Trophoblast cell (in vitro differentiated cells and primary cell): ENCODE results near the gene ADAMTS13.
"Not testable (repeated sequence)": the region's sequence is repeated elsewhere in the genome, so short reads cannot be mapped to it uniquely, and the experiment has no call there.

Source experiments
- DNase-seq, 2 donors: peaks; one replicate each; pipeline ENCODE4 v3.0.0-alpha.2; 2016
- H2AFZ ChIP-seq: 2 replicates; pipeline ENCODE4 v1.6.1; 2013; ENCODE audit warnings: low read length, moderate library complexity, mild to moderate bottlenecking; ENCODE audit not compliant: insufficient read depth, poor library complexity
- H2AK5ac ChIP-seq: 2 replicates; pipeline ENCODE4 v1.6.1; 2013; ENCODE audit warnings: mild to moderate bottlenecking, low read length
- H2BK120ac ChIP-seq: 2 replicates; pipeline ENCODE4 v1.6.1; 2013; ENCODE audit warnings: low read length, mild to moderate bottlenecking, moderate library complexity; ENCODE audit not compliant: insufficient read depth, poor library complexity
- H2BK12ac ChIP-seq: 2 replicates; pipeline ENCODE4 v1.6.1; 2013; ENCODE audit warnings: mild to moderate bottlenecking, low read length, moderate library complexity
- H2BK5ac ChIP-seq: 2 replicates; pipeline ENCODE4 v1.6.1; 2013; ENCODE audit warnings: low read length, low read depth, moderate library complexity, mild to moderate bottlenecking; ENCODE audit not compliant: poor library complexity
- H3K14ac ChIP-seq: 2 replicates; pipeline ENCODE4 v1.6.1; 2013; ENCODE audit warnings: mild to moderate bottlenecking, low read length
- H3K18ac ChIP-seq: 2 replicates; pipeline ENCODE4 v1.6.1; 2013; ENCODE audit warnings: mild to moderate bottlenecking, low read length
- H3K23ac ChIP-seq: 2 replicates; pipeline ENCODE4 v1.6.1; 2013; ENCODE audit warnings: low read length
- H3K27ac ChIP-seq: 2 replicates; pipeline ENCODE4 v1.5.1; 2013; ENCODE audit warnings: low read depth, mild to moderate bottlenecking, inconsistent platforms, low read length, moderate library complexity
- H3K27me3 ChIP-seq: 2 replicates; pipeline ENCODE4 v1.6.1; 2013; ENCODE audit warnings: inconsistent platforms, mild to moderate bottlenecking, low read length, moderate library complexity; ENCODE audit not compliant: insufficient read depth
- H3K36me3 ChIP-seq, 2 experiments: 1 replicate in 1 of 2; 2 replicates in 1 of 2; pipeline ENCODE4 v1.6.1; 2013; ENCODE audit warnings: low read length in 2 of 2, mild to moderate bottlenecking in 2 of 2, moderate library complexity in 1 of 2; ENCODE audit not compliant: insufficient read depth in 2 of 2, control insufficient read depth in 1 of 2
- H3K4ac ChIP-seq: 2 replicates; pipeline ENCODE4 v1.6.1; 2013; ENCODE audit warnings: low read depth, mild to moderate bottlenecking, low read length, moderate library complexity
- H3K4me1 ChIP-seq, 2 experiments: 1 replicate in 1 of 2; 2 replicates in 1 of 2; pipeline ENCODE4 v1.6.1; 2013; ENCODE audit warnings: low read length in 2 of 2, mild to moderate bottlenecking in 2 of 2, moderate library complexity in 1 of 2; ENCODE audit not compliant: insufficient read depth in 2 of 2, control insufficient read depth in 1 of 2
- H3K4me2 ChIP-seq: 2 replicates; pipeline ENCODE4 v1.6.1; 2013; ENCODE audit warnings: inconsistent platforms, mild to moderate bottlenecking, low read length, moderate library complexity
- H3K4me3 ChIP-seq: 2 replicates; pipeline ENCODE4 v1.5.1; 2013; ENCODE audit warnings: mild to moderate bottlenecking, low read depth, low read length, inconsistent platforms
- H3K79me1 ChIP-seq: one replicate; pipeline ENCODE4 v1.6.1; 2013; ENCODE audit warnings: low read length
- H3K79me2 ChIP-seq: 2 replicates; pipeline ENCODE4 v1.6.1; 2013; ENCODE audit warnings: low read length, mild to moderate bottlenecking; ENCODE audit not compliant: control insufficient read depth, insufficient read depth, poor library complexity
- H3K9ac ChIP-seq: 2 replicates; pipeline ENCODE4 v1.6.1; 2013; ENCODE audit warnings: mild to moderate bottlenecking, low read length
- H3K9me3 ChIP-seq: 2 replicates; pipeline ENCODE4 v1.6.1; 2013; ENCODE audit warnings: low read depth, mild to moderate bottlenecking, control low read depth, inconsistent platforms, low read length; ENCODE audit not compliant: insufficient read depth
- H4K12ac ChIP-seq: 2 replicates; pipeline ENCODE4 v1.6.1; 2013; ENCODE audit warnings: low read depth, mild to moderate bottlenecking, low read length, moderate library complexity
- H4K8ac ChIP-seq: 2 replicates; pipeline ENCODE4 v1.6.1; 2013; ENCODE audit warnings: low read depth, mild to moderate bottlenecking, low read length, moderate library complexity
- H4K91ac ChIP-seq: one replicate; pipeline ENCODE4 v1.6.1; 2013; ENCODE audit warnings: low read depth, mild to moderate bottlenecking, low read length, moderate library complexity
- WGBS: extraction: QIAGEN DNeasy Blood & Tissue Kit; methylation state at CpG from one replicate; pipeline ENCODE4 v1.1.7; 2013; ENCODE audit warnings: missing lambda C conversion rate; ENCODE audit not compliant: insufficient read length, insufficient coverage; ENCODE audit errors: extremely low coverage; 5-methylcytosine and 5-hydroxymethylcytosine counted together

Gene ADAMTS13

DNA sequence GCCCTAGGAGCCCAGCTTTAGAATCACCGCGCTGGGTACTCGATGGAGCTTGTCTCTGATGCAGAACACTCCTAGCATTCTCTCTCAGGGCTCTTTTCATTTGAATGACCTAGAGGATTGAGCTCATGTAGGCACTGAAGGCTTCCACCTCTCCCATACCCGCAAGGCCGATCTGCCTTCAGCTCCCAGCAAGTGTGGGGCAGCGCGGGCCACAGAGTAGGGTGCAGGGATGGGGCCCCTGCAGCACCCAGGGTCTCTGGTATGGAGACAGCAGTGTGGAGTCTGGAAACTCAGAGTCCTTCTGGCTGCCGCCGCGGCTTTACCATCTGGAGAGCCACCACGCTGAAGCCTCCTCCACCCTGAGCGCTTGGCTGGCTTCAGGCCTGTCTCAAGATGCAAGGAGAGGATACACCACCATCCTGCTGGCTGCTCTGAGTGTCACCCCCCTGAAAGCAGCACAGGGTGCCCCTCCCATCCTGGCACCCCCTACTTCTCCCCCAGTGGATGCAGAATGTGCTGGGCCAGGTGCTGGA, 33.1 kb upstream of the ADAMTS13 start:
- Histone ChIP-seq H4K8ac (no peak overlapping the region), H3K18ac (no peak overlapping the region), H3K4me2 (no peak overlapping the region), H3K27me3 (no peaks in the 10 kb centered on the region), H3K4ac (no peak overlapping the region), H3K79me2 (no peaks in the 10 kb centered on the region), H3K4me1 (peaks cover 0 to 3% of the 10 kb centered on the region in 2 experiments), H3K4me3 (no peak overlapping the region), H2BK120ac (no peak overlapping the region), H3K14ac (no peak overlapping the region), H4K91ac (no peak overlapping the region), H3K23ac (no peak overlapping the region), H3K79me1 (no peaks in the 10 kb centered on the region), H3K9ac (no peak overlapping the region), H2AK5ac (no peak overlapping the region), H3K9me3 (peaks cover 10% of the 10 kb centered on the region), H3K27ac (no peak overlapping the region), H2BK5ac (no peak overlapping the region), H2AFZ (no peak overlapping the region), H4K12ac (no peak overlapping the region), H3K36me3 (no peaks in the 10 kb centered on the region), H2BK12ac (no peak overlapping the region)
- whole genome bisulfite sequencing, result no CpG with 5 or more reads among the region's 12 CpGs
- DNase-seq, result no peak

DNA sequence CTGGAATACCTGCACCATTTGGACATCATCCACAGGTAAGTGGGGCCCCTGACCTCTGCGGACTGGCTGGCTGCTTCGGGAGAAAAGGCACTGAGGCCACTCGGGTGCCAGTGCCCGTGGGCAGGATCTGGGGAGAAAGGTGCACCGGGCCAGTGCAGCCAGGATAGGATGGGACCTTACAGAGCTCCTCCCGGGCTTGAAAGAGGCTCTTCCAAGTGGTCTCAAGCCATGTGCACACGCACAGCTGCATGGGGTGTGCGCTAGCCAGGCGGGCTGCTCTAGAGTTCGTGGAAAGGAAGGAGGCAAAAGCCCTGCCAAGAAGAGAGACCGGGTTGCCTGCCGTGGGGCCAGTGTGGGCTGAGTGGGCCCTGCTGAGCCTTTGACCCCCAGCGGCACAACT, 32.6 kb upstream of the ADAMTS13 start:
- Histone ChIP-seq H3K4me1 (peaks cover 0 to 3% of the 10 kb centered on the region in 2 experiments), H4K8ac (no peak overlapping the region), H2AK5ac (no peak overlapping the region), H4K12ac (no peak overlapping the region), H3K27ac (no peak overlapping the region), H3K9ac (no peak overlapping the region), H4K91ac (no peak overlapping the region), H2BK12ac (no peak overlapping the region), H3K18ac (no peak overlapping the region), H2BK120ac (no peak overlapping the region), H2AFZ (no peak overlapping the region), H3K9me3 (peaks cover 10% of the 10 kb centered on the region), H3K4me2 (no peak overlapping the region), H3K4ac (no peak overlapping the region), H3K36me3 (no peaks in the 10 kb centered on the region), H3K23ac (no peak overlapping the region), H3K14ac (no peak overlapping the region), H3K4me3 (no peak overlapping the region), H3K27me3 (no peaks in the 10 kb centered on the region), H3K79me1 (no peaks in the 10 kb centered on the region), H2BK5ac (no peak overlapping the region), H3K79me2 (no peaks in the 10 kb centered on the region)
- DNase-seq, result no peak
- WGBS, result no CpG with 5 or more reads among the region's 13 CpGs

DNA sequence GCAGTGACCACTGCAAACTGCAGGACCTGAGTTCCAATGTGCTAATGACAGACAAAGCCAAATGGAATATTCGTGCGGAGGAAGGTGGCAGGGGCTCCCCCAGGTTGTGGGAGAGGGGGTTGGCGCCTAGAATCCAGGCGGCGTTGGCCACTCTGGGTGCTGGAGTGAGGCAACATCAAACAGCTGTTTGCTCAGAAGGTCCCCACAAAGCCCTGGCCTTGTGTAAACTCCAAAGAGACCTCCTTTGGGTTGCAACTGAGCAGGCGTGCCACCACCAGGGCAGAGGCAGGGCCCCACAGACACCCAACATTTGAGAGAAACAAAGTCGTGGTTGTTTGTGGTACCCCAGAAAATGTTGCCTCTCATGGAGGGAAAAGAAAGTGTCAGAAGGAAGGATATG, 31.5 kb upstream of the ADAMTS13 start:
- Histone ChIP-seq H3K9ac (no peak overlapping the region), H3K4me1 (peaks cover 0 to 3% of the 10 kb centered on the region in 2 experiments), H3K79me2 (no peaks in the 10 kb centered on the region), H2AFZ (no peak overlapping the region), H2BK120ac (no peak overlapping the region), H3K18ac (no peak overlapping the region), H4K91ac (no peak overlapping the region), H3K14ac (no peak overlapping the region), H4K8ac (no peak overlapping the region), H3K4me3 (no peak overlapping the region), H3K27me3 (no peaks in the 10 kb centered on the region), H4K12ac (no peak overlapping the region), H3K27ac (no peak overlapping the region), H3K9me3 (peaks cover 10% of the 10 kb centered on the region), H2AK5ac (no peak overlapping the region), H3K4ac (no peak overlapping the region), H3K23ac (no peak overlapping the region), H3K4me2 (no peak overlapping the region), H2BK12ac (no peak overlapping the region), H3K79me1 (no peaks in the 10 kb centered on the region), H3K36me3 (no peaks in the 10 kb centered on the region), H2BK5ac (no peak overlapping the region)
- WGBS, result no CpG with 5 or more reads among the region's 7 CpGs
- no peak for DNase-seq

DNA sequence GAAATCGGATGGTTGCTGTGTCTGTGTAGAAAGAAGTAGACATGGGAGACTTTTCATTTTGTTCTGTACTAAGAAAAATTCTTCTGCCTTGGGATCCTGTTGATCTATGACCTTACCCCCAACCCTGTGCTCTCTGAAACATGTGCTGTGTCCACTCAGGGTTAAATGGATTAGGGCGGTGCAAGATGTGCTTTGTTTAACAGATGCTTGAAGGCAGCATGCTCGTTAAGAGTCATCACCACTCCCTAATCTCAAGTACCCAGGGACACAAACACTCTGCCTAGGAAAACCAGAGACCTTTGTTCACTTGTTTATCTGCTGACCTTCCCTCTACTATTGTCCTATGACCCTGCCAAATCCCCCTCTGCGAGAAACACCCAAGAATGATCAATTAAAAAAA, 30.7 kb upstream of the ADAMTS13 start:
- H2AK5ac ChIP-seq, H3K79me1 ChIP-seq, H4K91ac ChIP-seq, H3K18ac ChIP-seq, H3K4me3 ChIP-seq, H3K79me2 ChIP-seq, DNase-seq, H4K8ac ChIP-seq, H3K14ac ChIP-seq, H3K4ac ChIP-seq, H2AFZ ChIP-seq, H3K9me3 ChIP-seq, H2BK12ac ChIP-seq, H3K36me3 ChIP-seq, H2BK5ac ChIP-seq, H3K27me3 ChIP-seq, H3K4me2 ChIP-seq, H3K27ac ChIP-seq, H3K4me1 ChIP-seq, H2BK120ac ChIP-seq, H4K12ac ChIP-seq, H3K23ac ChIP-seq, H3K9ac ChIP-seq: not testable (repeated sequence)
- WGBS, result no CpG with 5 or more reads among the region's 4 CpGs
